Type B pancreatic cell (in vitro differentiated cells): ENCODE results near the gene LYPLA2. TPM values are rescaled to one million over a fixed set of nuclear protein-coding genes. Genes with fewer than 3 reads are reported as not detected.

Experiments used
- DNase-seq: peaks from one replicate; pipeline ENCODE4 v3.0.0; 2021; ENCODE audit warnings: mixed read lengths; ENCODE audit not compliant: unreplicated experiment; ENCODE audit errors: extremely low spot score
- H3K27ac Mint-ChIP-seq: 2 replicates; pipeline ENCODE4 v1.8.0; 2021; ENCODE audit warnings: mild to moderate bottlenecking, mixed read lengths
- H3K27me3 Mint-ChIP-seq: 2 replicates; pipeline ENCODE4 v1.8.0; 2021; ENCODE audit warnings: mixed read lengths
- H3K36me3 Mint-ChIP-seq: 2 replicates; pipeline ENCODE4 v1.8.0; 2021; ENCODE audit warnings: mixed read lengths
- H3K4me1 Mint-ChIP-seq: one replicate; pipeline ENCODE4 v1.8.0; 2021; ENCODE audit warnings: mixed read lengths; ENCODE audit not compliant: unreplicated experiment
- H3K4me3 Mint-ChIP-seq: 2 replicates; pipeline ENCODE4 v1.8.0; 2021; ENCODE audit warnings: mild to moderate bottlenecking, mixed read lengths
- H3K9me3 Mint-ChIP-seq: 2 replicates; pipeline ENCODE4 v1.8.0; 2021; ENCODE audit warnings: mixed read lengths
- CTCF ChIP-seq: fragments of 200-600 bp; sonication (generic); conservative IDR thresholded peaks from 2 replicates; pipeline ENCODE4 v1.5.0; 2021; ENCODE audit warnings: antibody characterized with exemption, mild to moderate bottlenecking
- total RNA-seq: library from RNA; stranded (reverse); gene quantifications from 2 replicates; pipeline ENCODE4 v1.2.1, GENCODE V29; 2021; ENCODE audit warnings: low replicate concordance

LYPLA2 gene
- total RNA-seq, 1 donor from 2014 or later, result 83.6 TPM

GRCh38 chr1:23816361-23816760 lies 25.4 kb downstream of the LYPLA2 start:
- Mint-ChIP-seq H3K36me3 (no peaks in the 10 kb centered on the region), H3K4me3 (no peak overlapping the region), H3K27me3 (no peaks in the 10 kb centered on the region), H3K9me3 (no peaks in the 10 kb centered on the region), H3K27ac (no peak overlapping the region), H3K4me1 (no peaks in the 10 kb centered on the region)
- DNase-seq, result no peak
- TF ChIP-seq CTCF, result no peak

- Mint-ChIP-seq H3K27ac (no peak overlapping the region), H3K4me3 (no peak overlapping the region)
- no peak for DNase-seq
Observed at GRCh38 chr1:23816906-23817305, 26.0 kb downstream of the LYPLA2 start.

GRCh38 chr1:23817633-23818032 lies 26.7 kb downstream of the LYPLA2 start:
- H3K9me3 Mint-ChIP-seq, result no peaks in the 10 kb centered on the region
- H3K4me1 Mint-ChIP-seq, result no peaks in the 10 kb centered on the region
- TF ChIP-seq CTCF, result no peak
- H3K27me3 Mint-ChIP-seq, result no peaks in the 10 kb centered on the region
- no peak for DNase-seq
- H3K4me3 Mint-ChIP-seq, result no peak overlapping the region
- no peaks in the 10 kb centered on the region for H3K36me3 Mint-ChIP-seq
- no peak overlapping the region for H3K27ac Mint-ChIP-seq

More at GRCh38 chr1:23816906-23817305, 26.0 kb downstream of the LYPLA2 start:
- Mint-ChIP-seq H3K36me3 (no peaks in the 10 kb centered on the region), H3K4me1 (no peaks in the 10 kb centered on the region), H3K9me3 (no peaks in the 10 kb centered on the region), H3K27me3 (no peaks in the 10 kb centered on the region)
- TF ChIP-seq CTCF, result no peak

- H3K27ac Mint-ChIP-seq, result peak overlapping the region; percentile 36
- H3K4me3 Mint-ChIP-seq, result peak overlapping the region; percentile 96
- TF ChIP-seq CTCF, result no peak
- no peak for DNase-seq
- H3K27me3 Mint-ChIP-seq, result no peaks in the 10 kb centered on the region
- peaks cover 9% of the 10 kb centered on the region for H3K4me1 Mint-ChIP-seq
- H3K36me3 Mint-ChIP-seq, result no peaks in the 10 kb centered on the region
- H3K9me3 Mint-ChIP-seq, result no peaks in the 10 kb centered on the region
Observed at GRCh38 chr1:23823767-23824166, 32.8 kb downstream of the LYPLA2 start.

GRCh38 chr1:23824711-23825075 lies 33.7 kb downstream of the LYPLA2 start:
- H3K27me3 Mint-ChIP-seq, result no peaks in the 10 kb centered on the region
- TF ChIP-seq CTCF, result no peak
- H3K27ac Mint-ChIP-seq, result peak overlapping the region; percentile 89
- peaks cover 9% of the 10 kb centered on the region for H3K4me1 Mint-ChIP-seq
- no peaks in the 10 kb centered on the region for H3K36me3 Mint-ChIP-seq
- H3K4me3 Mint-ChIP-seq, result peak overlapping the region; percentile 96
- H3K9me3 Mint-ChIP-seq, result no peaks in the 10 kb centered on the region
- DNase-seq, result no peak
